NCI-H446 (cell line): ENCODE results near the gene SYNGR1.

Source experiments
- DNase-seq, 2 experiments: peaks; one replicate each; lab custom pipeline; 2025; lab: John Stamatoyannopoulos, UW

The SYNGR1 gene

GRCh38 chr22:39368461-39368911, 18.7 kb downstream of the SYNGR1 start:
- DNase-seq: no peak

GRCh38 chr22:39369186-39369585, 19.4 kb downstream of the SYNGR1 start:
- DNase-seq: no peak

GRCh38 chr22:39369586-39369985, 19.8 kb downstream of the SYNGR1 start:
- no peak for DNase-seq

- no peak for DNase-seq
Measured at GRCh38 chr22:39371732-39372131, 21.9 kb downstream of the SYNGR1 start.

GRCh38 chr22:39374191-39374590, 24.4 kb downstream of the SYNGR1 start:
- DNase-seq: no peak

GRCh38 chr22:39374801-39375200, 25.0 kb downstream of the SYNGR1 start:
- DNase-seq: no peak

- DNase-seq: no peak
Measured at GRCh38 chr22:39375646-39376045, 25.9 kb downstream of the SYNGR1 start.

- no peak for DNase-seq
Measured at GRCh38 chr22:39379756-39380730, 30.3 kb downstream of the SYNGR1 start.

GRCh38 chr22:39381009-39381755, 31.4 kb downstream of the SYNGR1 start:
- no peak for DNase-seq

- DNase-seq: no peak
Measured at GRCh38 chr22:39381930-39382329, 32.1 kb downstream of the SYNGR1 start.

GRCh38 chr22:39382410-39382809, 32.6 kb downstream of the SYNGR1 start:
- no peak for DNase-seq

- no peak for DNase-seq
Measured at GRCh38 chr22:39383841-39384625, 34.2 kb downstream of the SYNGR1 start.

GRCh38 chr22:39384750-39385480, 35.1 kb downstream of the SYNGR1 start:
- DNase-seq: no peak

GRCh38 chr22:39388261-39389011, 38.6 kb downstream of the SYNGR1 start:
- no peak for DNase-seq

GRCh38 chr22:39389420-39389819, 39.6 kb downstream of the SYNGR1 start:
- no peak for DNase-seq

GRCh38 chr22:39392341-39392948, 42.7 kb downstream of the SYNGR1 start:
- DNase-seq: no peak

GRCh38 chr22:39395936-39396796, 46.4 kb downstream of the SYNGR1 start:
- no peak for DNase-seq

GRCh38 chr22:39396797-39397195, 47.0 kb downstream of the SYNGR1 start:
- DNase-seq: peak; percentile 24 to 78

GRCh38 chr22:39401301-39401631, 51.5 kb downstream of the SYNGR1 start:
- no peak for DNase-seq
